Stimulated activated CD4-positive, alpha-beta T cell treated with anti-CD3 and anti-CD28 coated beads, Interleukin-15, amount 100 ng/mL, for 1 hour (primary cell): ENCODE measurements around the gene FZD10.

Experiments used
- DNase-seq, 2 donors: peaks; one replicate each; pipeline ENCODE4 v3.0.0-alpha.2; 2020; ENCODE audit warnings: low read depth in 1 of 2, low spot score in 1 of 2

The FZD10 gene

GRCh38 chr12:130204541-130204953 lies 42.3 kb downstream of the FZD10 start:
- no peak for DNase-seq

- no peak for DNase-seq
Observed at GRCh38 chr12:130205495-130205894, 43.2 kb downstream of the FZD10 start.

GRCh38 chr12:130212384-130212989 lies 50.2 kb downstream of the FZD10 start:
- DNase-seq, result no peak

- no peak for DNase-seq
Observed at GRCh38 chr12:130213249-130213648, 51.0 kb downstream of the FZD10 start.

- DNase-seq, result no peak
Observed at GRCh38 chr12:130214686-130215395, 52.6 kb downstream of the FZD10 start.
